Liver (tissue), 9 donors: Measurements from ENCODE around the gene KRR1. TPM values are rescaled to one million over a fixed set of nuclear protein-coding genes. Genes with fewer than 3 reads are reported as not detected.

Experiments used
- DNase-seq: peaks from one replicate; pipeline ENCODE4 v3.0.0-alpha.2; 2017; ENCODE audit warnings: low spot score
- H3K27ac ChIP-seq, 2 donors: one replicate each; pipeline ENCODE4 v1.7.0; 2013; ENCODE audit warnings: inconsistent platforms in 2 of 2, low read length in 2 of 2, control low read depth in 1 of 2, low read depth in 1 of 2, mild to moderate bottlenecking in 1 of 2
- H3K27me3 ChIP-seq, 4 donors: one replicate each; pipeline versions ENCODE4 v1.6.1 to v1.7.0; 2013; ENCODE audit warnings: low read length in 3 of 4, inconsistent platforms in 1 of 4, mild to moderate bottlenecking in 1 of 4, moderate library complexity in 1 of 4; ENCODE audit not compliant: control insufficient read depth in 4 of 4, insufficient read depth in 4 of 4
- H3K36me3 ChIP-seq, 4 donors: one replicate each; pipeline versions ENCODE4 v1.6.1 to v1.7.0; 2013; ENCODE audit warnings: low read length in 3 of 4, mild to moderate bottlenecking in 3 of 4, low read depth in 1 of 4, moderate library complexity in 1 of 4; ENCODE audit not compliant: control insufficient read depth in 4 of 4, insufficient read depth in 3 of 4
- H3K4me1 ChIP-seq, 4 donors: one replicate each; pipeline versions ENCODE4 v1.6.1 to v1.7.0; 2013; ENCODE audit warnings: low read length in 3 of 4, mild to moderate bottlenecking in 3 of 4, moderate library complexity in 1 of 4; ENCODE audit not compliant: control insufficient read depth in 4 of 4, insufficient read depth in 4 of 4
- H3K4me3 ChIP-seq, 3 donors: one replicate each; pipeline versions ENCODE4 v1.6.1 to v1.7.0; 2013; ENCODE audit warnings: low read length in 3 of 3, control low read depth in 1 of 3, low read depth in 1 of 3, mild to moderate bottlenecking in 1 of 3
- H3K9ac ChIP-seq, 2 donors: one replicate each; pipeline ENCODE4 v1.7.0; 2013; ENCODE audit warnings: low read length in 2 of 2, mild to moderate bottlenecking in 2 of 2, moderate library complexity in 2 of 2, control low read depth in 1 of 2, low read depth in 1 of 2
- H3K9me3 ChIP-seq, 4 donors: one replicate each; pipeline versions ENCODE4 v1.6.1 to v1.7.0; 2013; ENCODE audit warnings: low read length in 3 of 4; ENCODE audit not compliant: control insufficient read depth in 4 of 4
- EGR1 ChIP-seq, 2 donors: IDR thresholded peaks; 2 replicates each; pipeline ENCODE4 v1.6.1; 2016 to 2018; ENCODE audit warnings: antibody characterized with exemption in 2 of 2, low read depth in 2 of 2
- FOXA1 ChIP-seq: IDR thresholded peaks from 2 replicates; pipeline ENCODE4 v1.6.1; 2016; ENCODE audit warnings: antibody characterized with exemption
- FOXA2 ChIP-seq: IDR thresholded peaks from 2 replicates; pipeline ENCODE4 v1.6.1; 2016; ENCODE audit warnings: antibody characterized with exemption
- GABPA ChIP-seq, 2 donors: IDR thresholded peaks in 1 of 2; conservative IDR thresholded peaks in 1 of 2; 2 replicates each; pipeline ENCODE4 v1.6.1; 2016; ENCODE audit warnings: antibody characterized with exemption in 2 of 2, mild to moderate bottlenecking in 1 of 2, moderate library complexity in 1 of 2
- HNF4A ChIP-seq, 2 donors: conservative IDR thresholded peaks; 2 replicates each; pipeline ENCODE4 v1.6.1; 2016; ENCODE audit warnings: antibody characterized with exemption in 2 of 2, mild to moderate bottlenecking in 2 of 2
- HNF4G ChIP-seq: IDR thresholded peaks from 2 replicates; pipeline ENCODE4 v1.6.1; 2016; ENCODE audit warnings: antibody characterized with exemption
- JUND ChIP-seq, 2 donors: IDR thresholded peaks; 2 replicates each; pipeline ENCODE4 v1.6.1; 2016; ENCODE audit warnings: antibody characterized with exemption in 2 of 2
- NR2F2 ChIP-seq: IDR thresholded peaks from 2 replicates; pipeline ENCODE4 v1.6.1; 2016; ENCODE audit warnings: antibody characterized with exemption
- RAD21 ChIP-seq, 2 donors: IDR thresholded peaks; 2 replicates each; pipeline ENCODE4 v1.6.1; 2016; ENCODE audit warnings: antibody characterized with exemption in 2 of 2, mild to moderate bottlenecking in 2 of 2
- RXRA ChIP-seq, 2 donors: IDR thresholded peaks; 2 replicates each; pipeline ENCODE4 v1.6.1; 2017 to 2018; ENCODE audit warnings: antibody characterized with exemption in 2 of 2, mild to moderate bottlenecking in 1 of 2
- SP1 ChIP-seq: IDR thresholded peaks from 2 replicates; pipeline ENCODE4 v1.6.1; 2018; ENCODE audit warnings: antibody characterized with exemption, mild to moderate bottlenecking
- TAF1 ChIP-seq: conservative IDR thresholded peaks from 2 replicates; pipeline ENCODE4 v1.6.1; 2016; ENCODE audit warnings: antibody characterized with exemption, mild to moderate bottlenecking
- YY1 ChIP-seq: IDR thresholded peaks from 2 replicates; pipeline ENCODE4 v1.6.1; 2016; ENCODE audit warnings: antibody characterized with exemption, mild to moderate bottlenecking
- WGBS: extraction: QIAGEN DNeasy Blood & Tissue Kit; methylation state at CpG from one replicate; pipeline ENCODE4 v1.1.7; 2013; 5-methylcytosine and 5-hydroxymethylcytosine counted together
- polyA plus RNA-seq, 2 donors: library from polyadenylated mRNA; stranded (reverse) in 1 of 2; unstranded in 1 of 2; fragments of 200-250 nt in 1 of 2; fragments of >200 nt in 1 of 2; fragmentation: Nextera tagmentation in 1 of 2; extraction: Ambion mirVana in 1 of 2; gene quantifications; one replicate each; pipeline versions ENCODE4 v1.2.1 to v1.2.3, GENCODE V29; 2013 to 2015
- total RNA-seq, 2 donors: library from RNA; depleted of rRNA; stranded (reverse); fragments of >200 nt; gene quantifications; one replicate each; pipeline ENCODE4 v1.2.3, GENCODE V29; 2014
- TF ChIP-seq, protein P1 (sequence below): IDR thresholded peaks from 2 replicates; pipeline ENCODE4 v1.6.1; 2016; ENCODE audit warnings: antibody characterized with exemption
- TF ChIP-seq, protein P2 (sequence below): IDR thresholded peaks from 2 replicates; pipeline ENCODE4 v1.6.1; 2016; ENCODE audit warnings: antibody characterized with exemption
- TF ChIP-seq, protein P3 (sequence below): IDR thresholded peaks from 2 replicates; pipeline ENCODE4 v1.6.1; 2016; ENCODE audit warnings: antibody characterized with exemption, mild to moderate bottlenecking
- TF ChIP-seq, protein P4 (sequence below): fragments of 150-350 bp; IDR thresholded peaks from 2 replicates; pipeline ENCODE4 v1.5.1; 2017; ENCODE audit warnings: improper control_type of control experiment, low read depth, low read length; ENCODE audit not compliant: missing input control
- donor health status: healthy.
- donor health status: healthy.
- donor health status: healthy.
- donor health status: healthy.
- donor health status: healthy.

The KRR1 gene
- total and polyA plus RNA-seq, 4 donors: 9.9 to 19.8 (median 14.9) TPM

DNA sequence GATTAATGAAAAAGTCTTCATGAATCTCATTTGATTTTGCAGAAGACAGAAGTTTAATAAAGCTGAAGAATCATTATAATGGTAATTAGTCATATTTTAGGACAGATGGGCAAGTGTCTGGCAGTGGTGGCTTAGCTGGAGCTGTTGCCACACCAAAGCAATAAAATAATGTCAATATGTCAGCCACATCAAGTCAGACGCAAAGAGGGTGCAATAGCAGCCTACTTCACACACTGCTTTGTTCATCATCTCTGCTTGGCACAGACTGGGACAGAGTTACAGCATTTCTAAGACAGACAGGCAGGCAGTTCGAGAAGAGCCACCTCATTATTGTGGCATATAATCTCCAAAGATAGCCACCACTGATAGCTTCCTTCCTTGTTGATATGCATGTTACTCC, 16.9 kb upstream of the KRR1 start:
- H3K36me3 ChIP-seq: no peaks in the 10 kb centered on the region
- WGBS: 62% methylated on average over 2 of the region's 2 CpGs
- no peak overlapping the region for H3K9ac ChIP-seq
- H3K4me1 ChIP-seq: no peaks in the 10 kb centered on the region
- no peak for DNase-seq
- no peak overlapping the region for H3K4me3 ChIP-seq
- no peaks in the 10 kb centered on the region for H3K27me3 ChIP-seq
- no peak overlapping the region for H3K27ac ChIP-seq
- TF ChIP-seq RAD21 (IDR thresholded peaks at IDR 0.05): no peak
- TF ChIP-seq YY1: no peak
- TF ChIP-seq NR2F2: no peak
- TF ChIP-seq, protein P1, sequence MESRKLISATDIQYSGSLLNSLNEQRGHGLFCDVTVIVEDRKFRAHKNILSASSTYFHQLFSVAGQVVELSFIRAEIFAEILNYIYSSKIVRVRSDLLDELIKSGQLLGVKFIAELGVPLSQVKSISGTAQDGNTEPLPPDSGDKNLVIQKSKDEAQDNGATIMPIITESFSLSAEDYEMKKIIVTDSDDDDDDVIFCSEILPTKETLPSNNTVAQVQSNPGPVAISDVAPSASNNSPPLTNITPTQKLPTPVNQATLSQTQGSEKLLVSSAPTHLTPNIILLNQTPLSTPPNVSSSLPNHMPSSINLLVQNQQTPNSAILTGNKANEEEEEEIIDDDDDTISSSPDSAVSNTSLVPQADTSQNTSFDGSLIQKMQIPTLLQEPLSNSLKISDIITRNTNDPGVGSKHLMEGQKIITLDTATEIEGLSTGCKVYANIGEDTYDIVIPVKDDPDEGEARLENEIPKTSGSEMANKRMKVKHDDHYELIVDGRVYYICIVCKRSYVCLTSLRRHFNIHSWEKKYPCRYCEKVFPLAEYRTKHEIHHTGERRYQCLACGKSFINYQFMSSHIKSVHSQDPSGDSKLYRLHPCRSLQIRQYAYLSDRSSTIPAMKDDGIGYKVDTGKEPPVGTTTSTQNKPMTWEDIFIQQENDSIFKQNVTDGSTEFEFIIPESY: no peak
- TF ChIP-seq JUND (IDR thresholded peaks at IDR 0.05): no peak
- TF ChIP-seq, protein P2, sequence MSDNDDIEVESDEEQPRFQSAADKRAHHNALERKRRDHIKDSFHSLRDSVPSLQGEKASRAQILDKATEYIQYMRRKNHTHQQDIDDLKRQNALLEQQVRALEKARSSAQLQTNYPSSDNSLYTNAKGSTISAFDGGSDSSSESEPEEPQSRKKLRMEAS: no peak
- TF ChIP-seq EGR1 (IDR thresholded peaks at IDR 0.05; ENCODE audit: low read depth in 2 of 2): no peak
- TF ChIP-seq GABPA (IDR thresholded peaks at IDR 0.05 in 1 of 2, conservative IDR thresholded peaks at IDR 0.05 in 1 of 2): no peak
- TF ChIP-seq FOXA1: no peak
- TF ChIP-seq SP1: no peak
- TF ChIP-seq RXRA (IDR thresholded peaks at IDR 0.05): no peak
- TF ChIP-seq FOXA2: no peak
- TF ChIP-seq HNF4G: no peak
- TF ChIP-seq TAF1: no peak
- TF ChIP-seq, protein P3, sequence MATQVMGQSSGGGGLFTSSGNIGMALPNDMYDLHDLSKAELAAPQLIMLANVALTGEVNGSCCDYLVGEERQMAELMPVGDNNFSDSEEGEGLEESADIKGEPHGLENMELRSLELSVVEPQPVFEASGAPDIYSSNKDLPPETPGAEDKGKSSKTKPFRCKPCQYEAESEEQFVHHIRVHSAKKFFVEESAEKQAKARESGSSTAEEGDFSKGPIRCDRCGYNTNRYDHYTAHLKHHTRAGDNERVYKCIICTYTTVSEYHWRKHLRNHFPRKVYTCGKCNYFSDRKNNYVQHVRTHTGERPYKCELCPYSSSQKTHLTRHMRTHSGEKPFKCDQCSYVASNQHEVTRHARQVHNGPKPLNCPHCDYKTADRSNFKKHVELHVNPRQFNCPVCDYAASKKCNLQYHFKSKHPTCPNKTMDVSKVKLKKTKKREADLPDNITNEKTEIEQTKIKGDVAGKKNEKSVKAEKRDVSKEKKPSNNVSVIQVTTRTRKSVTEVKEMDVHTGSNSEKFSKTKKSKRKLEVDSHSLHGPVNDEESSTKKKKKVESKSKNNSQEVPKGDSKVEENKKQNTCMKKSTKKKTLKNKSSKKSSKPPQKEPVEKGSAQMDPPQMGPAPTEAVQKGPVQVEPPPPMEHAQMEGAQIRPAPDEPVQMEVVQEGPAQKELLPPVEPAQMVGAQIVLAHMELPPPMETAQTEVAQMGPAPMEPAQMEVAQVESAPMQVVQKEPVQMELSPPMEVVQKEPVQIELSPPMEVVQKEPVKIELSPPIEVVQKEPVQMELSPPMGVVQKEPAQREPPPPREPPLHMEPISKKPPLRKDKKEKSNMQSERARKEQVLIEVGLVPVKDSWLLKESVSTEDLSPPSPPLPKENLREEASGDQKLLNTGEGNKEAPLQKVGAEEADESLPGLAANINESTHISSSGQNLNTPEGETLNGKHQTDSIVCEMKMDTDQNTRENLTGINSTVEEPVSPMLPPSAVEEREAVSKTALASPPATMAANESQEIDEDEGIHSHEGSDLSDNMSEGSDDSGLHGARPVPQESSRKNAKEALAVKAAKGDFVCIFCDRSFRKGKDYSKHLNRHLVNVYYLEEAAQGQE: no peak
- TF ChIP-seq, protein P4, sequence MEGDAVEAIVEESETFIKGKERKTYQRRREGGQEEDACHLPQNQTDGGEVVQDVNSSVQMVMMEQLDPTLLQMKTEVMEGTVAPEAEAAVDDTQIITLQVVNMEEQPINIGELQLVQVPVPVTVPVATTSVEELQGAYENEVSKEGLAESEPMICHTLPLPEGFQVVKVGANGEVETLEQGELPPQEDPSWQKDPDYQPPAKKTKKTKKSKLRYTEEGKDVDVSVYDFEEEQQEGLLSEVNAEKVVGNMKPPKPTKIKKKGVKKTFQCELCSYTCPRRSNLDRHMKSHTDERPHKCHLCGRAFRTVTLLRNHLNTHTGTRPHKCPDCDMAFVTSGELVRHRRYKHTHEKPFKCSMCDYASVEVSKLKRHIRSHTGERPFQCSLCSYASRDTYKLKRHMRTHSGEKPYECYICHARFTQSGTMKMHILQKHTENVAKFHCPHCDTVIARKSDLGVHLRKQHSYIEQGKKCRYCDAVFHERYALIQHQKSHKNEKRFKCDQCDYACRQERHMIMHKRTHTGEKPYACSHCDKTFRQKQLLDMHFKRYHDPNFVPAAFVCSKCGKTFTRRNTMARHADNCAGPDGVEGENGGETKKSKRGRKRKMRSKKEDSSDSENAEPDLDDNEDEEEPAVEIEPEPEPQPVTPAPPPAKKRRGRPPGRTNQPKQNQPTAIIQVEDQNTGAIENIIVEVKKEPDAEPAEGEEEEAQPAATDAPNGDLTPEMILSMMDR: no peak
- TF ChIP-seq HNF4A (conservative IDR thresholded peaks at IDR 0.05): no peak
- H3K9me3 ChIP-seq: no peaks in the 10 kb centered on the region
